Kidney (tissue), 14 donors: Measurements from ENCODE around the gene CLEC2L. TPM values are rescaled to one million over a fixed set of nuclear protein-coding genes. Genes with fewer than 3 reads are reported as not detected.

Experiments
- DNase-seq, 5 donors: peaks; one replicate each; pipeline ENCODE4 v3.0.0-alpha.2; 2013 to 2020
- FAIRE-seq: peaks from 2 replicates; lab custom pipeline; 2012; peaks lifted over from hg19 to GRCh38; lab: Jason Lieb, UNC
- H3K27ac ChIP-seq, 2 donors: one replicate each; pipeline ENCODE4 v1.7.0; 2013; ENCODE audit warnings: low read depth in 2 of 2, low read length in 2 of 2, inconsistent platforms in 1 of 2
- H3K27me3 ChIP-seq: one replicate; pipeline ENCODE4 v1.7.1; 2013; ENCODE audit warnings: low read length, inconsistent platforms; ENCODE audit not compliant: control insufficient read depth, insufficient read depth
- H3K36me3 ChIP-seq, 3 donors: one replicate each; pipeline versions ENCODE4 v1.7.0 to v1.7.1; 2013; ENCODE audit warnings: low read length in 3 of 3, control low read depth in 1 of 3, inconsistent platforms in 1 of 3; ENCODE audit not compliant: insufficient read depth in 3 of 3, control insufficient read depth in 2 of 3
- H3K4me1 ChIP-seq, 3 donors: one replicate each; pipeline versions ENCODE4 v1.7.0 to v1.7.1; 2013; ENCODE audit warnings: low read length in 3 of 3, inconsistent platforms in 1 of 3, low read depth in 1 of 3; ENCODE audit not compliant: control insufficient read depth in 2 of 3, insufficient read depth in 2 of 3
- H3K4me3 ChIP-seq, 3 donors: one replicate each; pipeline versions ENCODE4 v1.7.0 to v1.8.1; 2013; ENCODE audit warnings: low read length in 3 of 3, control low read depth in 1 of 3, inconsistent platforms in 1 of 3
- H3K9ac ChIP-seq, 3 donors: one replicate each; pipeline versions ENCODE4 v1.7.0 to v1.7.1; 2013; ENCODE audit warnings: low read length in 3 of 3, control low read depth in 1 of 3, inconsistent platforms in 1 of 3
- H3K9me3 ChIP-seq, 3 donors: one replicate each; pipeline versions ENCODE4 v1.7.0 to v1.7.1; 2013; ENCODE audit warnings: low read length in 3 of 3, control low read depth in 1 of 3, inconsistent platforms in 1 of 3; ENCODE audit not compliant: control insufficient read depth in 2 of 3, insufficient read depth in 1 of 3
- intact Hi-C: fragments of 100-400 bp; cut with DNase I; formaldehyde crosslinking; loops from one replicate; pipeline ENCODE4 v1.11.1; 2022
- polyA plus RNA-seq: library from polyadenylated mRNA; stranded (reverse); fragments of 350-450 nt; fragmentation: Illumina TruSeq; extraction: RNeasy Lipid Tissue Mini Kit (QIAGEN cat#74804); gene quantifications from one replicate; pipeline ENCODE4 v1.2.3, GENCODE V29; 2014; ENCODE audit warnings: low read depth, low replicate concordance; ENCODE audit not compliant: insufficient read depth
- total RNA-seq: library from RNA; stranded (reverse); fragmentation: NEBNext Ultra II Directional; extraction: Animal tissue kit (Norgen Biotek cat#: 25700); gene quantifications from one replicate; pipeline ENCODE4 v1.2.1, GENCODE V29; 2021
- TF ChIP-seq, protein P1 (sequence below): IDR thresholded peaks from 3 replicates; pipeline ENCODE4 v1.5.1; 2012; ENCODE audit warnings: mild to moderate bottlenecking, moderate library complexity, borderline replicate concordance; ENCODE audit not compliant: insufficient read depth; ENCODE audit errors: extremely low read depth
- donor health status: control.
- donor health status: control.
- donor health status: control.
- donor health status: control.
- donor health status: control.
- donor health status: DM: yes; HTN: yes; CAD: no.
- donor health status: Normal renal cell carcinoma (clear cell type).

Gene CLEC2L
- total and polyA plus RNA-seq, 2 donors from 2014 or later = not detected

DNA sequence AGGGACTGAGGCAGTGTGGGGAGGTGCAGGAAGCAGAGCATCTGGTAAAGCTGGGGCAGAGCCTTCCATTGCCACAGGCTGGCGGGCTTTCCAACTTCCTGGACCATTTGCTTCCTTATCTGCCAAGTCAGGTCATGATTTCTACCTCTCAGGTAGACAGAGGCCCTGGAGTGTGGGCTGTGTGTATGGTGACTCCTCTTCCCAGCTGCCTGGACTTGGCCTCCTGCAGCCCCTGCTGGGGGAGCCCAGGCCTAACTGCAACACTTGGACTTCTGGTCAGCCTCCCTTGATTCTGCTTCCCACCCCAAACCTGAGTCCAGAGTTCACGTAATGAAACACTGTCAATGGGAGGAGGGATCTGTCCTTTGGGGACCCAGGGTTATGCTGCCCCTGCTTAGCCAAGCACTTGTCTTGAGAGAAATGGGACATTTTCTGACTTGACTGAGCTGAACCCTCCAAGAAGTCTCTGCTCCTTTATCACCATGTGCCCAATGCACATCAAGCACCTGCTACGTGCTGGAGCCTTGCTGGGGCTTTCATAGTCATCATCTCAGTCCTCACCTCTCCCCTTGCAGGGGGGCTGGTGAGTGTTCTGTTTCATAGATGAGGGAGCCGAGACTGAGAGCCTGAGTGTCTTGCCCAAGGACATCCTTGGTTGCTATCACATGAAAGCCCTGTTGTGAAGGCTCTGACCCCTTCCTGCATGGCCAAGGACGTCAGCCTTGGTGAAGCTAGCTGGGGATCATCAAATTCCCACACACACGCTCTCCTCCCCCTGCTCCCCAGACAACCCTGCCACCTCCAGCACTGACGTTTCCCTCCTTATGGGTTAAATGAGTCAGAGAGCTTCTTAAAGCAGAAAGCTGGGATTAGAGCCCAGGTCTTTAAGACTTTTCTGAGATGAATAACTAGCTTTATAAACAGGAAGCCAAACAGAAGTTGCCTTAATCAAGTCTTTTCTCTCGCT is 3.4 kb downstream of the CLEC2L start:
- no peak overlapping the region for H3K9ac ChIP-seq
- peaks cover 6% of the 10 kb centered on the region for H3K27me3 ChIP-seq
- no peak overlapping the region for H3K4me3 ChIP-seq
- DNase-seq (no peak), FAIRE-seq (no peak)
- peaks cover 0 to 2% (median 0%) of the 10 kb centered on the region in 3 donors for H3K4me1 ChIP-seq
- H3K9me3 ChIP-seq = no peaks in the 10 kb centered on the region
- H3K36me3 ChIP-seq = no peaks in the 10 kb centered on the region
- intact Hi-C loops = no loop called here
- TF ChIP-seq, protein P1, sequence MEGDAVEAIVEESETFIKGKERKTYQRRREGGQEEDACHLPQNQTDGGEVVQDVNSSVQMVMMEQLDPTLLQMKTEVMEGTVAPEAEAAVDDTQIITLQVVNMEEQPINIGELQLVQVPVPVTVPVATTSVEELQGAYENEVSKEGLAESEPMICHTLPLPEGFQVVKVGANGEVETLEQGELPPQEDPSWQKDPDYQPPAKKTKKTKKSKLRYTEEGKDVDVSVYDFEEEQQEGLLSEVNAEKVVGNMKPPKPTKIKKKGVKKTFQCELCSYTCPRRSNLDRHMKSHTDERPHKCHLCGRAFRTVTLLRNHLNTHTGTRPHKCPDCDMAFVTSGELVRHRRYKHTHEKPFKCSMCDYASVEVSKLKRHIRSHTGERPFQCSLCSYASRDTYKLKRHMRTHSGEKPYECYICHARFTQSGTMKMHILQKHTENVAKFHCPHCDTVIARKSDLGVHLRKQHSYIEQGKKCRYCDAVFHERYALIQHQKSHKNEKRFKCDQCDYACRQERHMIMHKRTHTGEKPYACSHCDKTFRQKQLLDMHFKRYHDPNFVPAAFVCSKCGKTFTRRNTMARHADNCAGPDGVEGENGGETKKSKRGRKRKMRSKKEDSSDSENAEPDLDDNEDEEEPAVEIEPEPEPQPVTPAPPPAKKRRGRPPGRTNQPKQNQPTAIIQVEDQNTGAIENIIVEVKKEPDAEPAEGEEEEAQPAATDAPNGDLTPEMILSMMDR = no peak
- no peak overlapping the region for H3K27ac ChIP-seq

DNA sequence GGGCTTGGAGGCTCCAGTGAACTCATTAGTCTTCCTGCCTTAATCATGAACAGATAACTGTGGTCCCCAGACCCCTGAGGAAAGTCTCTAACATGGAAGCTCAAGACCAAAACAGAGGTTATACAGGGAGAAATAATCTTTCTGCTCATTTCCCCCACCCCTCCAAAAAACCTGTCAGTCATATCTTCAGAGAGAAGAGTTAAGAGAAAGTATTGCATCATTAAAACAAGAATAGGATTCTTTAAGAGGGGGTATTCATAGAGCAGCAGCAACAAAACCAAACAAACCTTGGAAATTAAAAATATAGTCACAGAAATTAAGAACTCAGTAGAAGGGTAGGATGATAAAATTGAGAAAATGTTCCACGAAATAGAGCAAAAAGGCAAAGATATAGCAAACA is 7.6 kb downstream of the CLEC2L start:
- no peaks in the 10 kb centered on the region for H3K9me3 ChIP-seq
- H3K9ac ChIP-seq = no peak overlapping the region
- TF ChIP-seq, protein P1 = no peak
- H3K4me3 ChIP-seq = no peak overlapping the region
- FAIRE-seq (no peak), DNase-seq (no peak)
- H3K36me3 ChIP-seq = no peaks in the 10 kb centered on the region
- intact Hi-C loops = no loop called here
- no peaks in the 10 kb centered on the region for H3K27me3 ChIP-seq
- no peak overlapping the region for H3K27ac ChIP-seq
- no peaks in the 10 kb centered on the region for H3K4me1 ChIP-seq

DNA sequence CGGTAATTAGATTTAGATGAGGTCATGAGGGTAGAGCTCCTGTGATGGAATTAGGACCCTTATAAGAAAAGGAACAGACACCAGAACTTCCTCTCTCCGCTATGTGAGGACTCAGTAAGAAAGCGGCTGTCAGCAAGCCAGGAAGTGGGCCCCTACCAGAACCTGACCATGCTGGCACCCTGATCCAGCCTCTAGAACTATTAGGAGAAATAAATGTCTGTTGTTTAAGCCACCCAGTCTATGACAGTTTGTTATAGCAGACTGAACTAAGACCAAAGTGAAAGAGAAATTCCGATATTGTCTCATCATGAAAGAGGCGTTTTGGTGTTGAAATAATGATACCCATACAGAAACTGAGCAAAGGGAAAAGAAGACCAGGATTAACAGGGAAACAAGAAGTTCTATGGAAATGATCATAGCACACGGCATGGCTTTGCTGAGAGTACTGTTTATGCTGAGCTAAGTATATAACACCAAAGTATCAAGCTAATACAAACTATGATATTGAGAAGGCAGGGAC is 9.2 kb downstream of the CLEC2L start:
- H3K9me3 ChIP-seq = no peaks in the 10 kb centered on the region
- FAIRE-seq (no peak), DNase-seq (no peak)
- H3K4me1 ChIP-seq = no peaks in the 10 kb centered on the region
- H3K36me3 ChIP-seq = no peaks in the 10 kb centered on the region
- no peak overlapping the region for H3K27ac ChIP-seq
- intact Hi-C loops = no loop called here
- TF ChIP-seq, protein P1 = no peak
- no peak overlapping the region for H3K9ac ChIP-seq
- H3K27me3 ChIP-seq = no peaks in the 10 kb centered on the region
- H3K4me3 ChIP-seq = no peak overlapping the region
